ENCODE measurements around the gene RGS6.

The RGS6 gene

DNA sequence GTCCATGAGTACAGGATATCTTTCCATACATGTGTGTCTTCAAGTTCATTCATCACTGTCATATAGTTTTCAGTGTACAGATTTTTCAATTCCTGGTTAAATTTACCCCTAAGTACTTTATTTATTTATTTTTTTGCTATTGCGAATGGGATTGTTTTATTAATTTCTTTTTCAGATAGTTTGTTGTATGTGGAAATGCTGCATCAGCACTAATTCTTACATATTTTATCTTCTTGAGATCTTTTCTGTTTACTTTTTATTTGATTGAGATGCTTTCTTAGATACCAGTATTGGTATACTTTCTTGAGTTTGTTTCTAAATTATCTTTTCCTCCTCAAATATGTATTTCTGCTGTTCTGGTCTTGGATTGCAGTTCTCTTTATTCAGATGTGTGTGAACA, 148.9 kb downstream of the RGS6 start:
- DNase-seq (ENCODE audit: low read depth) = no peak

DNA sequence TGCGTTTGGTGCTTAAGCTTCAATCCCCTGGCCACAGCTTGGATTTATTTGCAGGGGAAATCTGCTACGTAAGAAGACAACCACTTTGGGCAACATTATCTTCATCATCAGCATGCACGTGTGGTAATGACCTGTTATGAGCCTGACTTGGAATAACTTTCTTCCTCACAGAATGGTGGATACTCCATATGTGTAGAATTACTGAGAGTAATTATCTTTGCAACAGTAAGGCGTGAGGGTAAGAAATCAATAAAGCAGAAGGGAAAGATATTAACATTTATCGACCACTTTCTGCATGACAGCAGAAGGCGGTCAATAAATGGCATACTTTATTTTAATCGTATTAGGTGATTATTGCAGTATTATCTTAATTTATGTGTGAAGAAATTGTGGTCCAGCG, 152.7 kb downstream of the RGS6 start:
- no peak for DNase-seq (ENCODE audit: low read depth)

GRCh38 chr14:72089625-72090024, 157.4 kb downstream of the RGS6 start:
- DNase-seq (ENCODE audit: low read depth) = no peak

GRCh38 chr14:72094844-72095582, 162.8 kb downstream of the RGS6 start:
- DNase-seq (ENCODE audit: low read depth) = no peak

GRCh38 chr14:72097173-72097783, 165.0 kb downstream of the RGS6 start:
- no peak for DNase-seq (ENCODE audit: low read depth)

- no peak for DNase-seq (ENCODE audit: low read depth)
Measured at GRCh38 chr14:72098210-72098609, 166.0 kb downstream of the RGS6 start.

GRCh38 chr14:72099566-72099965, 167.3 kb downstream of the RGS6 start:
- no peak for DNase-seq (ENCODE audit: low read depth)

GRCh38 chr14:72104011-72104613, 171.9 kb downstream of the RGS6 start:
- DNase-seq (ENCODE audit: low read depth) = no peak

- no peak for DNase-seq (ENCODE audit: low read depth)
Measured at GRCh38 chr14:72111911-72112310, 179.7 kb downstream of the RGS6 start.

DNA sequence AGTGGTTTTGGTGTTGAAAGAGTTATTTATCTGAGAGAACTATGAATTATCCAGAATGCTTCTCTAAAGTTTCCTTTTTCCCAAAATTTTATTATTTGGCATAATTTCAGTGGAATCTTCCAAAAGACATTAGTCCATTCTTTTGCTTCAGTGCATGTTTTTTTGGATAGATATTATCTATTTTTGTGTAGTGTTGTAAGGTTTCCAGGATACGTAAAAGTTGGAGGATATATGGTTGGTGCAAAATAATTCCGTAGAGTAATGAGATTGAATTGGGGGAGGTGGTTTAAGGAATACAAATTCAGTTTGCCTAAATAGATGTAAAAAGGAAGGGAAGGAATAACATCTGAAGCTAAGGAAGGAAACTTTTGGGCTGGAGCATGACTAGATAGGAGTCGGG, 186.6 kb downstream of the RGS6 start:
- no peak for DNase-seq (ENCODE audit: low read depth)

DNA sequence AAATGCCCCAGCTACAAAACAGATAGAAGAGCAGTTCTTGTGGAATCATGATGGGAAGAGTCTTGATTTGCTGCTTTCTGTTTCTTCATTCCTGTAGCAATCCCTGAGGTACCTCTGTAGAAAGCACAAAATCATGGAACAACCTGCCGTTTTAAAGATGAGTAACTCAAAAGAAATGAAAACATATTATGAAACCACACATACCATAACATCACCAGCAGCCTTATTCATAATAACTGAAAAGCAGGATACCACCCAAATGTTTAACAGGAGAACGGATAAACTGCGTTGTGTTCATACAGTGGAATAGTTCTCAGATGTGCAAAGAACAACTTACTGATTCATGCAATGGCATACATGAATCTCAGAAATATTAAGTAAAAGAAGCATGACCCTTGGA, 188.1 kb downstream of the RGS6 start:
- no peak for DNase-seq (ENCODE audit: low read depth)

DNA sequence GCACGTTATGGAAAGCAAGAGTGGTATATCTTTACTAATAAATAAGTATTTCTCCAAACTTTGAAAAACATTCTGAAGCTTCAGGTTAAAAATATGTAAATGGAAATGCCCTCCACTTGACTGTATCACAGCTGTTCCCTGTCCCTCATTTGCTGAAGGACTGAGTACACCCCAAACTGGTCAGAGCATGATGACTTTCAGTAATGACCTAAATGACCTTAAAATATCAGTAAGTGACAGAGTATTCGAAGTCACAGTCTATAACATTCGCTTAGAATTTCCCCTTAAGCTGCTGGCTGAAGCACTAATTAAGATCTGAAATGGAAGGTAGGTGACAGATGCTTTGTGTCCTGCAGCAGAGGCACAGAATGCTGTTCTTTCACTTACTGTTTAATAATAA, 191.5 kb downstream of the RGS6 start:
- no peak for DNase-seq (ENCODE audit: low read depth)

DNA sequence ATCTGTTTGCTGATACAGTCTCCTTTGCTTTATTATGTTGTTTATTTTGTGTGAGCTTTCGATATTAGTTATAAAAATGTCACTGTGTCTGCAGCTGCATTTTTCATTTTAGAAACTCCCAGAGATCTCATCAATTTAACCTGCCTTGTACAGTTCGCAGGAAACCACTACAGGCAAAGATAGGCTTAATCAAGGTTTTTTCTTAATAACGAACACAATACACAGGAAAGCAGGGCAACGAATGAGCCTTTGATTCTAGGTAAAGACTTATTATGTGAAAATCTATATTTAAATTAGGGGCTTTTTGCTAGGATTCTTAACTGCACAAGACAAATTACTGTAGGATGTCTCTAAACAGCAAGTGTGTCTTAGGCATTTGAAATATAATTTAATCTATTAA, 191.9 kb downstream of the RGS6 start:
- DNase-seq (ENCODE audit: low read depth) = no peak

GRCh38 chr14:72126091-72126490, 193.9 kb downstream of the RGS6 start:
- DNase-seq (ENCODE audit: low read depth) = no peak

GRCh38 chr14:72126561-72126960, 194.3 kb downstream of the RGS6 start:
- DNase-seq (ENCODE audit: low read depth) = no peak

DNA sequence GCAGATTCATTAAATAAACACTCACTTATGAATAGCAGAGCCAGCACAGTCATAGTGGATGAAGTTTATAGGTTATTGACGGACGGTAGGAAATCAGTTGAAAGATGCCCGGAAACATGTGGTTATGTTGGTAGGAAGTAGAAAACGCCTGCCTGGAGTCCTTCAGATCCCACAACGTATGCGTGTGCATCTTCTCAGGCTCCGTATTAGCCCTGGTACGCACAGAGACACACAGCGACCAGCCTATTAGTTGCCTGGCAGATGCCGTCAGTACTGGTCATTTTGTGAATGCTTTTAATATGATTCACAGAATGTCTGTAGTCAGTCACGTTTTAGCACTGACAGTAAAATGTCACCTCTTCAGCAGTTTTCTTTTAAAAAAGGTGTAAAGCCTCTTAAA, 196.4 kb downstream of the RGS6 start:
- no peak for DNase-seq (ENCODE audit: low read depth)

DNA sequence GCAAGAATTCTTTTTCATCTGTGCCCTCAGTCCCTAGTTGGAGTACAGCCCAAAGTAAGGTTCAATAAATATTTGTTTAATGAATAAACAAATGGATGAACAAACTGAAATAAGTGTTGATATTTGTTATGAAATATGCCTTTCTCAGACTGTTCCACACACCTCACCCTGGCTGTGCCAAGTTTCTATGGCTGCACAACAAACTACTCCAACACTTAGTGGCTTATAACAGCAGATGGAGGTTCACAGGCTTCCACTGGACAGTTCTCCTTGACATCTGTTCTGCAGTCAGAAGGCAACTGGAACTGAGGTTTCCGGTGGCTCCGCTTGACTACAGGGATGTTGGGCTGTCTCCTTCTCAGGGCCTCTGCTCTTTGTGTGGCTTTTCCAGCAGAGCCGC, 197.1 kb downstream of the RGS6 start:
- DNase-seq (ENCODE audit: low read depth) = no peak

GRCh38 chr14:72141084-72141483, 208.9 kb downstream of the RGS6 start:
- no peak for DNase-seq (ENCODE audit: low read depth)

DNA sequence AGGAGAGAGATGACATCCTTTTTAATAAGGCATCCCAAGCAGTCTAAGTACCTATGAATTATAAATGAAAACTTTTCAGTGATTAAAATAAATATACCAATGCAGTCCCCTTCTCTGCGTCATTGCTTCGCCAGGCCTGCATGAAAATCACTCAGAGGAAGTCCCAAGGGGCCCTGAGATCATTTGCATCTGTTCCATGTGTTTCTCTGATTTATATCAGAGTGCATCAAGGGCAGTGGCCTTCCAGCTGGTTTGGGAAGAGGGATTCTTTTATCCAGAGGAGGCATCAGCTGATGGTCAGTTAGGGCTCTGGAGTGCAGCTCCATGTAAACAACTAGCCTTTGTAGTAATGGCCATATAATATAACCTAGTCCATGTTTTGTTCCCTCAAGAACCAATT, 210.1 kb downstream of the RGS6 start:
- DNase-seq (ENCODE audit: low read depth) = no peak

GRCh38 chr14:72146241-72146640, 214.0 kb downstream of the RGS6 start:
- DNase-seq (ENCODE audit: low read depth) = no peak

- no peak for DNase-seq (ENCODE audit: low read depth)
Measured at GRCh38 chr14:72154645-72155378, 222.6 kb downstream of the RGS6 start.

GRCh38 chr14:72155379-72155993, 223.3 kb downstream of the RGS6 start:
- DNase-seq (ENCODE audit: low read depth) = no peak
